Measurements from ENCODE around the gene XPNPEP1. TPM values are rescaled to one million over a fixed set of nuclear protein-coding genes. Genes with fewer than 3 reads are reported as not detected.

Gene XPNPEP1
- total RNA-seq, 2 donors from 2014 or later = 57.0 to 69.5 TPM

DNA sequence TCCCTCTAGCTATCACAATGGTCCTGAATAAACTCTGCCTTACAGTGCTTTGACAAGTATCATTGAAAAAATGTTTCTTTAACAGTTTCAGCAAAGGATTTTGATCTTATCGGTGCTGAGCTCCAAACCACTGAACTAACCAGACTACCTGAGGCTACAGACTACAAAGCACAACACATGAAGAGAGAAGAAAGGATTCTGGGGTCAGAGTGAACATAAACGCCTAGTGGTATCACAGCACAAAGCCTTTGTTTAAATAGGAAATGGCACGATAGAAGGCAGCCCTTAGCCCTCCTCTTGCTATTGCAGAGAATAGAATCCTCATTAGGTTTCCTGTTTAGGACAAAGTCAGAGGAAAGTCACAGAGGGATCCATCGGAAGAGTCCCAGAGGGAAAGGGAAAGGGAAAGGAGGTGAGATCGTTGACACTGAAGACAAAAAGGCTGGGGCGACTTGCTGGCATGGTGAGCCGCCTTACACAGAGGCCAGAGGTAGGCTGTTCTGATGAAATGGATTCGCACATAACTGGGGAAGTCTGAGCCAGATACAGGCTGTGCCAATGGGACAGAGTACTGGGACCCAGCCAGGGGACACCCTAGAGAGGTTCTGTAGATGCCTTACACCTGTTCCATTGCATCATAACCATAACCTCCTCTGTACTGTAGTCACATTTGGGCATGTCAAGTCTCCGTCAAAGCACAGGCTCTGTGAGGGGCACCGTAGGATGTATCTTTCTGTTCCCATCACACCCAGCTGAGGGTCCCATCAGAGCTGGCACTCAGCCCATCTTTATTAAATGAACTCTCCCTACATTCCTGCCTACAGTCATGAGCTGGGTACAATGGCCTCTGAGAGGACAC, 71.5 kb downstream of the XPNPEP1 start:
- intact Hi-C loops (cut with DNase I) = no loop called here
- DNase-seq (ENCODE audit: low spot score) = no peak

DNA sequence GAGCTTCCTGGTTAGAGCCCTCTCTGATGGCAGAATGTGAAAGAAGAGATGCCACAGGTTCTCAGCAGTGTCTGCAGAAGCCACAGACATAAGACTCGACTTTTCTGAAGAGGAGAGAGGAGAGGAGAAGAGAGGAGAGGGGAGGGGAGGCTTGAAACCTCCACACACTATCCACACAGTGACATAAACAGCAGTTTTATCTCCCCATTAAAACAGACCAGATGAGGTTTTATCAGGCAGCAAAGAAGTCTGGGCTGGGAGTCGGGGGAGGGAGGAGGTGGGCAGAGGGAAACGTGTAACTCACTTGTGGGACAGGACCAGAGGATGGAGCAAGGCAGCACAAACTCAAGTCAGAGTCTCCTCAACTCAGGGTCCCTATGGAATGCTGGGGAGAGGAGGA, 76.5 kb downstream of the XPNPEP1 start:
- intact Hi-C loops (cut with DNase I) = no loop called here
- DNase-seq (ENCODE audit: low spot score) = no peak

DNA sequence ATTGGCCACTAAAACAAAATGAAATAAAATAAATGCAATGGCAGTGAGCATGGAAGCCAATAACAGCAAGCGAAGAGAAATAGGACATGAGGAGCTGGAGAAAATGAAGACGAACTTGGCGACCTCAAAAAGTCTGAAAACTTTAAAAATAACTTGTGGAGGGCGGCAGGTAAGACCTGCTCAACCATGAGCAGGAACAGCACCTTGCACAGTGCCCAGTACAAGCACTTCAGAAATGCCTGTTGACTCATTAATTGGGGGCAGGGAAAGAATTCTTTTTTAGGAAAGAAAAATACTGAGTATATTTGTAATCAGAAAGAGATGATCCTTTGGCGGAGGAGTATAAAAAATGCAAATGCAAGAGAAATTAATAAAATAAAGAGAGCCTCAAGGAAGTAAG, 78.0 kb downstream of the XPNPEP1 start:
- DNase-seq (ENCODE audit: low spot score) = no peak
- intact Hi-C loops (cut with DNase I) = no loop called here

DNA sequence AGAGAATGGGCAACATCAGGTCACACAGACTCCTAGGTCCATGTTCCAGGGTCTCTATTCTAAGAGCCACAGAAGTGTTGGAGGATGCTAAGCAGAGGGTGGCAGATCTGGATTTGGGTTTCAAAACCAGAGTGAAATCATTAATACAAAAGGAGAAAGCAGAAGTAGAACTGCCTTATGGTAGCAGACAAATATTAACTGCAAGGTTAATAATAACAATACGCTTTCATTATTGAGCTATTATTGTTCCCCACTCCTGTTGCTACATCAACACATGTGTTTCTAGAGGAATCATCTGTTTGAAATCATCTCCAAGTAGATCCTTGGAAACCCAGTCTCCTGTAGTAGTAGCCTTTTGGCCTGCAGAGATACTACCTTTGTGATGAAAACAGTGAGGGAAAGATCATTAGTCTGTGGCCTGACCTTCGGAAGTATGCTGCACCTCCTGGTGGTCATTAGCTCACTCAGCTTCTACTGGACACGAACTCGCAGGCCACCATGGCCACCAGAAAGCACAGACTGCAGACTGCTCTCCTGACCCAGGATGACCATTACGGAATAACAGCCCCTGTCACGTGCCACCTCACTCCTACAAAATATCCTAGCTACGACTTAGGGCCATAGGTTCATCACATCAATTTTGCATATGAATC, 84.6 kb downstream of the XPNPEP1 start:
- intact Hi-C loops (cut with DNase I) = no loop called here
- no peak for DNase-seq (ENCODE audit: low spot score)

DNA sequence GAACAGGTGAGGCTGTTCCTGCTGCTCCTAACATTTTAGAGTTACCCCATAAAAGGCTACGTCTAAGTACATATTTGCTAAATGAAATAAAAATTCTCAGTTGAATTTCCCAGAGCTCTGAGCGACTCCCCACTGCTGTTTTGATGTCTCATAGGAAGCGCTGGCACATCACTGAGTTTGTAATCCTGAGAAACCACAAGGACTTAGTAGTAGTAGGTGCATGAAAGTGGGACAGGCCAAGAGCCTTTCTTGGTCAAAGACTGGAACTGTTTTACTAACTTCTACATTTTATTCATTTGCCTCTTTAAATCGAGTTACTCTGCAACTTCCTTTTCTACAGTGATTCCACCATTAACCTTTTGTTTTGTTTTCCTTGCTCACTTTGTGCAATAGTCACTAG, 85.9 kb downstream of the XPNPEP1 start:
- DNase-seq (ENCODE audit: low spot score) = no peak
- intact Hi-C loops (cut with DNase I) = no loop called here

DNA sequence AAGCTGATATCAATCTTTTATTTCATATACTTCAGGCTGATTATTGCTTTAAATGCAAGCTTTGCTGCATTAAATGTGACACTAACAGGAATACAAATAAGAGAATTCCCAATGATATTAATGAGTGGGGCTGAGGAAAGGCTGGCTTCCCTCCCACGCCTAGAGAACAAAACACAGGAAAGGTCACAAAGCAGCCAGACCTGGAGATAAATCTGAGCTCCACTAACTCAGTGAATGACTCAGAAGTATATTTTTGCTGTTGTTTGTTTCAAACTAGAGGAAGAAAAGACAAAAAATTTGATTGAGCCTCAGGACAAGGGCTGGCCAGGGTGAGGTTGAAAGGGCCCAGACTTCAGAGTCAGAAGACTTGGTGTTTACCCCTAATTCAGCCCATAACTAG, 88.1 kb downstream of the XPNPEP1 start:
- no peak for DNase-seq (ENCODE audit: low spot score)
- intact Hi-C loops (cut with DNase I) = no loop called here

DNA sequence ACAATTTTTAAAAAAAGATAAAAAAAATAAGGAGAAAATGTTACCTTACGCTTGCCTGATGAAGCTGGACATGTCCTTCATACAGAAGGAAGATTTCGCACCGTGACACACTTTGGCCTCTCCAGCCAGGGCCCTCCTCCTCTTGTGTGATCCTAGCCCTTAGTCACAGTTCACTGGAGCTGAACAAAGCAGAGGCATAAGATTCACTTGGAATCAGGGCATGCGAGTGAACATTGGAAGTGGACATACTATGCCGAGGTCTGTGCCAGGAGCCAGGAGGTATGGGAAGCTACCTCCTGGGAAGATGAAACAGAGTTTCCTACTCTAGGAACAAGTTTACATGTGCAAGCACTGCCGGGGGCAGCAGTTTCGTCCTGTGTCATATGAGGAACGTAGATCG, 91.5 kb downstream of the XPNPEP1 start:
- intact Hi-C loops (cut with DNase I) = no loop called here

DNA sequence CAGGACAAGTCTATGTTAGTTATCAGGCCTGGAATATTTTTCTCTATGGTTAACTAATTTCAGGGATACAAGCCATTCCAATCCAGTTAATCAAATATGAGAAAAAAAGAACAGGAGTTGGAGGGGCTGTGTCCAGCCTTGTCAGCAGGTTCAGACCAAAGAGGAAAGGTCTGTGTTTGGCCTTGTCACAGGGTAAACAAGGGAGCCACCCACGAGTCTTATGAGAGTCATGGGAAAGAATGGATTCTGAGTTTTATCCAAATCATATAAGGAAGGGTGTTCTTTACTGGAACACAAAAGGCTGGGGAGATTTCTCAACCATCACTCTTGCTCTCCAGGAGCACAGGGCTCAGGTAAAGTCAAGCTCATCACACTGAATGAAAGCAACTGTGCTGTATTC, 99.1 kb downstream of the XPNPEP1 start:
- no peak for DNase-seq (ENCODE audit: low spot score)
- intact Hi-C loops (cut with DNase I) = no loop called here

More for the DNA sequence above, 91.5 kb downstream of the XPNPEP1 start:
- no peak for DNase-seq (ENCODE audit: low spot score)

DNA sequence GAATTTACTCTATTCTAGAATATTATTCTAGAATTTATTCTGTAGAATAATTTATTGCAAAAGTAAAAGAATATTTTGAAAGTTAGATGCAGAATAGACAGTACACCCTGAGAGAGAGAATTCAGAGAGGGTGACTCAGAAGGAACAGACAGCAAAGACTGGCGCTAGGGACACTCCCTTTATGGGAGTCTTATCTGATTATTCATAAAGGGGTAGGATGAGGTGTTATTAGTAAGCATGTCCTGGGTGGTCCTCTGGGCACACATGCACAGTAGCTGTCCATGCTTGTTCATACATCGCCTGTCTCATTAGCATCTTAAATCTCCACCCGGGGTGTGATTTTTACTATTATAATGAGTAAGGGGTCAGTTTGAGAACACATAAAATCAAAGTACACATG, 100.1 kb downstream of the XPNPEP1 start:
- no peak for DNase-seq (ENCODE audit: low spot score)
- intact Hi-C loops (cut with DNase I) = no loop called here

DNA sequence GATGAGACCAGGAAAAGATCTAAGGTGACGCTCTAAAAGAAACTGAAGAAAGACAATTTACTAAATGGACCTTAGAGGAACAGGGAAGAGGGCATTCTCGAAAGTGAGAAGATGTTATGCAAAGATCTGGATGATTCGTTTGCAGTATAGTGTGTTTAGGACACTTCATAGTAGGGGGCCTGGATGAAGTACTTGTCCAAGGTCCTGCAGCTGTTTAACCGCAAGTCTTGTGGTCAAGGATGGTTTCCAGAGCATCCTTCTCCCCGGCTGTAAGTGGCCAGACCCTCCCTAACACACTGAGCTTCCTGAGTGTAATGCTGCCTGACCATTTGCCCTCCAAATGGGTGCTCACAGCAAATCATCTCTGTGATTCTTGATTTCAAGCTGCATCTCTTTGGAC, 101.6 kb downstream of the XPNPEP1 start:
- DNase-seq (ENCODE audit: low spot score) = no peak
- intact Hi-C loops (cut with DNase I) = no loop called here

DNA sequence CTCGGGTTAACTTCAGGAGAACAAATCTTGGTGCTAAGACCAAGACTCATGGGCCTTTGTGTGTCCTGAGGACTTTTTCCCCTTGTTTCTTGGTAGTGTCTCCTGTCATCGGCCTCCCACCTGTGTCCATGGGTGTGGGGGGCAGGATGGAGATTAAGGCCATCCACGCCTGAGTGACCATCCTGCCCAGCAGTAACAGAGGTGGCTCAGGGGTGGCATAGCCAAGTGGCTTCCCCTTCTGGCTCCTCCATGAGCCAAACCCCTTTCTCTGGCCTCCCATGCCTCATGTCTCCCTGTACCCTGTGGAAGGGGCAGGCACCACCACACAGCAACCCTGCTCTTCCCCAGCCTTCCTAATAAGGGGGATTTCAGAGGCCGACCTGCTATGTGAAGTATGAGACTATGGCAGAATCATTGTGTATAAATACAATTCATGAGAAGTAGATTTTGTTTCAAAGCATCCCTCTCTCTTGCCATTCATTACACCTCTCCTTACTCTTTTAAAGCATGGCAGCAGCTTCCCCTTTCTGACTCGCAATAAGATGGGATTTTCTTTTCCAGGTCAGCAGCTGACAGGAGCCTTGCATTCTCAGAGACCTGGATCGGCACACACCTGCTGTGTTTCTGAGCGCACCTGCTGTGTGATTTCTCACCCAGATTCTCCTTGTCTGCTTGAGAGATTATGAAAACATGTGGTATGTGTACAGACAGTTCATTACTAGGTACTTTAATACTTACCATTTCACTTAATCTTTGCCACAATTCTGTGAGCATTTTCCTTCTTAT, 102.5 kb downstream of the XPNPEP1 start:
- DNase-seq (ENCODE audit: low spot score) = no peak
- intact Hi-C loops (cut with DNase I) = no loop called here

DNA sequence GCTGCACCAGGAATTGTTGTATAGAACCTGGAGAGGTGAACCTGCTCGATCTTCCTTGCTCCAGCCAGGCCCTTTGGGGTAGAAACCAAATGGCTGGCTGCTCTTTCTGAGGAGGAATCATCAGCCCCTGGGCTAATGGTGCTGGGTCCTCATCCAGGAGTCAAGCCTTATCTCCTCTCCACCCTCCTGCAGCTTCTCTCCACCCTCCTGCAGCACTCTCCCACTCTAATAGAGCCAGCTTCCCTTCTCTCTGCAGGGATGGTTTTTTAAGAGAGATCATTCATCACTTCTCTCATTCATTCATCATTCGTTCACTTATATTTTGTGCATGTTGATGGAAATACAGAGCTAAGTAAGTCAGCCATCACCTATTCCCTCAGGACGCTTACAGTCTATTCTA, 103.5 kb downstream of the XPNPEP1 start:
- no peak for DNase-seq (ENCODE audit: low spot score)
- intact Hi-C loops (cut with DNase I) = no loop called here

Other genes starting within 250 kb of the XPNPEP1 start
- 100 to 1,000 TPM in 1 of 2 donors, 10 to 100 TPM in 1; 95.0 to 116 TPM for gene ADD3, start 84.5 kb upstream of the XPNPEP1 start, total RNA-seq

Data from posterior vena cava (tissue), 2 donors.